ENCODE data around the gene SMIM1. TPM values are rescaled to one million over a fixed set of nuclear protein-coding genes. Genes with fewer than 3 reads are reported as not detected.

SMIM1 gene
- polyA plus RNA-seq, 1 donor (not counting 4 experiments of a cell fraction or from before 2014, with no cell fraction given) = 0.79 TPM

- Histone ChIP-seq H3K4me3 (ENCODE audit: control insufficient read depth in 2 of 3, extremely low read depth in 1 of 3, insufficient read depth in 2 of 3, low read depth in 1 of 3, low read length in 3 of 3) (no peak overlapping the region), H3K27me3 (ENCODE audit: control insufficient read depth, extremely low read depth, insufficient read depth, low read length) (no peaks in the 10 kb centered on the region), H3K9me1 (ENCODE audit: control insufficient read depth, extremely low read depth, insufficient read depth, low read length) (no peaks in the 10 kb centered on the region), H3K4me2 (ENCODE audit: control insufficient read depth, extremely low read depth, insufficient read depth, low read depth, low read length) (no peak overlapping the region), H4K20me1 (ENCODE audit: control insufficient read depth, extremely low read depth, insufficient read depth, low read length) (no peaks in the 10 kb centered on the region), H2AFZ (ENCODE audit: control insufficient read depth, low read length) (no peak overlapping the region), H3K9me3 (ENCODE audit: control insufficient read depth, low read depth, low read length) (no peaks in the 10 kb centered on the region), H3K79me2 (ENCODE audit: control insufficient read depth, insufficient read depth, low read length) (no peaks in the 10 kb centered on the region), H3K27ac (ENCODE audit: control insufficient read depth, insufficient read depth, low read length) (no peak overlapping the region), H3K36me3 (ENCODE audit: control insufficient read depth in 2 of 2, extremely low read depth in 1 of 2, insufficient read depth in 2 of 2, low read length in 2 of 2) (peaks cover 12 to 17% of the 10 kb centered on the region in 2 experiments), H3K9ac (ENCODE audit: control insufficient read depth, extremely low read depth, insufficient read depth, low read length) (no peak overlapping the region), H3K4me1 (ENCODE audit: control insufficient read depth, extremely low read depth, insufficient read depth, low read length) (peaks cover 5% of the 10 kb centered on the region)
- DNase-seq (ENCODE audit: low read depth, low spot score) (no peak), FAIRE-seq (no peak)
- dilution Hi-C loops (cut with MboI; ENCODE audit: extremely low pct_ligation_motif_present, low sequenced_read_pairs) = no loop called here
- no peak for TF ChIP-seq CTCF (optimal IDR thresholded peaks at IDR 0.05 in 1 of 3, IDR thresholded peaks at IDR 0.05 in 1 of 3, conservative IDR thresholded peaks at IDR 0.05 in 1 of 3; ENCODE audit: extremely low read depth in 1 of 3, insufficient read depth in 2 of 3, low read length in 3 of 3)
Measured at GRCh38 chr1:3777078-3777547, 4.6 kb downstream of the SMIM1 start.

- dilution Hi-C loops (cut with MboI; ENCODE audit: extremely low pct_ligation_motif_present, low sequenced_read_pairs) = no loop called here
- H3K27ac ChIP-seq (ENCODE audit: control insufficient read depth, insufficient read depth, low read length) = no peak overlapping the region
- no peak for FAIRE-seq
- peaks cover 17 to 22% of the 10 kb centered on the region in 2 experiments for H3K36me3 ChIP-seq (ENCODE audit: control insufficient read depth in 2 of 2, extremely low read depth in 1 of 2, insufficient read depth in 2 of 2, low read length in 2 of 2)
- H3K9me1 ChIP-seq (ENCODE audit: control insufficient read depth, extremely low read depth, insufficient read depth, low read length) = no peaks in the 10 kb centered on the region
- no peaks in the 10 kb centered on the region for H4K20me1 ChIP-seq (ENCODE audit: control insufficient read depth, extremely low read depth, insufficient read depth, low read length)
- no peak overlapping the region for H3K4me2 ChIP-seq (ENCODE audit: control insufficient read depth, extremely low read depth, insufficient read depth, low read depth, low read length)
- TF ChIP-seq EZH2 (IDR thresholded peaks at IDR 0.05; ENCODE audit: low read length) = no peak
- H3K4me1 ChIP-seq (ENCODE audit: control insufficient read depth, extremely low read depth, insufficient read depth, low read length) = peaks cover 5% of the 10 kb centered on the region
- H3K9ac ChIP-seq (ENCODE audit: control insufficient read depth, extremely low read depth, insufficient read depth, low read length) = no peak overlapping the region
- no peaks in the 10 kb centered on the region for H3K79me2 ChIP-seq (ENCODE audit: control insufficient read depth, insufficient read depth, low read length)
- H3K27me3 ChIP-seq (ENCODE audit: control insufficient read depth, extremely low read depth, insufficient read depth, low read length) = no peaks in the 10 kb centered on the region
- DNase-seq (ENCODE audit: low read depth, low spot score) = no peak
- H3K4me3 ChIP-seq (ENCODE audit: control insufficient read depth in 2 of 3, extremely low read depth in 1 of 3, insufficient read depth in 2 of 3, low read depth in 1 of 3, low read length in 3 of 3) = no peak overlapping the region
- no peaks in the 10 kb centered on the region for H3K9me3 ChIP-seq (ENCODE audit: control insufficient read depth, low read depth, low read length)
- no peak overlapping the region for H2AFZ ChIP-seq (ENCODE audit: control insufficient read depth, low read length)
Measured at GRCh38 chr1:3777647-3778589, 5.4 kb downstream of the SMIM1 start.
